Eye (tissue), 1 donor: Measurements from ENCODE around the gene UBA52.
"Not testable (repeated sequence)": the region's sequence is repeated elsewhere in the genome, so short reads cannot be mapped to it uniquely, and the experiment has no call there.

ENCODE experiments used
- DNase-seq: peaks from one replicate; pipeline ENCODE4 v3.0.0-alpha.2; 2015

The UBA52 gene

DNA sequence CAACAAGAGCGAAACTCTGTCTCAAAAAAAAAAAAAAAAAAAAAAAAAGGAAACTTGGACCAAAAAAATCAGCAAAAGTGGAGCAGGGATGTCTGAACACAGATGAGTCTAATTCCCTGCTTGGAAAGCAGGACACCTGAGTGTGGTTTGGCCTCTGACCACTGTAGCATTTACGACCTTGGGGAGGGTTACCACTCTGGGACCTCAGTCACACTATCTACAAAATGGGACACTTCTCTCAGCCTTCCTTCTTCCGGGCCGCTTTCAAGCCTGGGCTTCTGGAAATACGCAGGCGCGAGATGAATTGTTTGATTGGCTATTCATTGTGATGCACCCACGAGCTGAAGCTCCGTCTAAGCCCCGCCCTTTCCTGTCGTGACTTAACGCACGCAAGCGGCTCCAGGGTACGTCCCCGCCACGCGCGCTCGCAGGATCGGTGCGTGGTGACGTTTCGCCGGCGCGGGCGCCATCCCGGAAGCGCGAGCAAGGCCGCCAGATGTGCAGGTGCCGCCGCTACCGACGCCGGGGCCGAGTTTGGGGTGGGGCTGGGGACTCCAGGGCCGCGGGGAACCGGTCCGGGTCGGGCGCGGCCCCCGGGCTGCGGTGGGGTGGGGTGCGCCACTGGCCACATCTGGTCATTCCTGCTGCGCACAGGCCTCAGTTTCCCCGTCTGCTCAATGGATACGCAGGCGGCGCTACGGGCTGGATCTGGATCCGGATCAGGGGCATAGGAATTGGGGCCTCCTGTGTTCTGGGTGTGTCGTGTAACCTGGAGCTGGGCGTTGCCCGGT lies 14.1 kb upstream of the UBA52 start, which contains the start of gene KXD1:
Gene KXD1 (plus strand): TSS at position 460 of the 791 bp plus-strand sequence. CDS start 4,187 bp downstream, outside the sequence.
- DNase-seq, result peak; percentile 98

DNA sequence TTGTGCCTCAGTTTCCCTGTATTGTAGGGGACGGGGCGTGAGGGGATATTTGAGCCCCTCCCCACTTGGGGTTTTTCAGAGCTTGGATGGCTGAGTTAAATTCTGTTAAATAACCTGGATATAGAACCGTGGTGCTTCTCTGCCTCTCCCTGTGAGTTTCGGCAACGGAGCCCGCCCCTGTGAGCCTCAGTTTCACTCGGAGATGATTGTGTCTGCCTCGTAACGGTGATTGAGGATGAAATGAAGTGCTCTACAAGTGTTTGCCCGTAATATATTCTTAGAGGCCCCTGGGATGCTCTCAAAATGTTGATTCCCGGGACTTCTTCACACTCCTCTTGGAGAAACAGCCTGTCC lies 13.5 kb upstream of the UBA52 start:
- DNase-seq, result no peak

DNA sequence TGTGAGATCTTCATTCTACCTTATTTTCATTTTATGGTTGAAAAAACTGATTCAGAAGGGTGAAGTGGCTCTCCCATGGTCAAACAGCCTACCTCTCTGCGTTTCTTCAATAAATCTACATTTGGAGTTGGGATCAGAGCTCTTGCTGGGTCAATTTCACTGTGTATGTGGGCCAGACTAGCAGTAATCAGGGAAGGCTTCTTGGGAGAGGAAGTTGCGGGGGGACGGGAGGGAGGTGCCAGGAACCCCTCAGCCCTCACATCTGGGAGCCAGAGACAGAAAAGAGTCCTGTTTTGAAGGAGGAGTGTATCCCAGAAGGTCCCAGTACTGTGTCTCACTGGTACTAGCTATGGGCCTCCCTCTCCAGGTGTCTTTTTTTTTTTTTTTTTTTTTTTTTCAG lies 13.1 kb upstream of the UBA52 start:
- DNase-seq, result no peak

DNA sequence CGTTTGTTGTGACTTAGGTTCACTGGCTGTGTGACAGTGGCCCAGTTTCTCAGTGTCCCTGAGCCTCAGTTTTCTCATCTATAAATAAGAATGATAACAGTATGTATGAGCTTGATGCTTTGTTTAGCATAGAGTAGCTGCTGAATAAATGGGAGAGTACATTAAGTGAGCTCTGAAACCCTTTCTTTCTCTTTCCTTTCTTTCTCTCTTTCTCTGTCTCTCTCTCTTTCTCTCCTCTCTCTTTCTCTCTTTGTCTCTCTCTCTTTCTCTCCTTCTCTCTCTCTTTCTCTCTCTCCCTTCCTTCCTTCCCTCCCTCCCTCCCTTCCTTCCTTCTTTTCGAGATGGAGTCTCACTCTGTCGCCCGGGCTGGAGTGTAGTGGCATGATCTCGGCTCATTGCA lies 12.0 kb upstream of the UBA52 start:
- no peak for DNase-seq

DNA sequence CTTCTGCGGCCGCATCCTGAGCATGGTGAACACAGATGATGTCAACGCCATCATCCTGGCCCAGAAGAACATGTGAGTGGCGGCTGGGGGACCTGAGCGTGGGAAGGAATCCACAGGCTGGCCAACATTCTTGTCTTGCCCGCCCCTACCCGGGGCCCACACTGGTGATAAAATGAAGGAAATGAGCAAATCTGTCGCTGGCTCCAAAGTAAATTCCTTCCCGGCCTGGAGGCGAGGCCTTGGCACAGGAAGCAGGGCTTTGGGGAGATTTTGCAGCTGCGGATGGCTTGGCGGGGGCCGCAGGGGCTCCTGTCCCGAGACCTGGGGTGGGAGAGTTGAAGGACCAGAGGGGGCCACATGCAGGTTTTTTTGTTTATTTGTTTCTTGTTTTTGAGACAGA lies 9.6 kb upstream of the UBA52 start:
- DNase-seq, result no peak

DNA sequence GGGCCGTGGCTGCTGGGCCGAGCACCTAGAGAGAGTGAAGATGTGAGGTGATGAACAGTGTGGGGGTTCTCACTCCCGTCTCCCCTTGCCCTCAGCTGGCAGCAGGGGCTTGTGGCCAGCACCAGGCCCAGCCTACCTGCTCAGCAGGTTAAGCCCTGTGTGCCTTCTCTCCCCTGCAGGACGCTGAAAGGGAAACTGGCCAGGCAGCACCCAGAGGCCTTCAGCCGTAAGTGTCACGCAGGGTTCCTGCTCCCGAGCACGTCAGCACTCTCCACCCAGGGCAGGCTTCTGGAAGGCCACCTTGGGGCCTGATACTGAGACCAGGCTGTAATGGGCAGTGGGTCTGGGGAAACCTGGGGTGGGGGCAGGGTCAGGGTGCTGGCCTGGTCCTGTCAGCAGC lies 4.7 kb upstream of the UBA52 start:
- no peak for DNase-seq

DNA sequence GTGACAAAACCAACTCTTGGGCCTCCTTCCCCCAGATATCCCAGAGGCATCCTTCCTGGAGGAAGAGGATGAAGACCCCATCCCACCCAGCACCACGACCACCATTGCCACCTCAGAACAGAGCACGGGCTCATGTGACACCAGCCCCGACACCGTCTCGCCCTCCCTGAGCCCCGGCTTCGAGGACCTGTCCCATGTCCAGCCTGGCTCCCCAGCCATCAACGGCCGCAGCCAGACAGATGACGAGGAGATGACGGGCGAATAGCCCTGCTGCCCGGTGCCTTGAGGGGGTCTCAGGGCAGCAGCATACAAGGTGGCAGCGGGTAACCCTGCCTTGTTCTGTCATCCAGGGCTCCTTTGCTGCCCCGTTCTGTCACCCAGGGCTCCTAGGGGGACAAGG lies 3.3 kb upstream of the UBA52 start:
- no peak for DNase-seq

DNA sequence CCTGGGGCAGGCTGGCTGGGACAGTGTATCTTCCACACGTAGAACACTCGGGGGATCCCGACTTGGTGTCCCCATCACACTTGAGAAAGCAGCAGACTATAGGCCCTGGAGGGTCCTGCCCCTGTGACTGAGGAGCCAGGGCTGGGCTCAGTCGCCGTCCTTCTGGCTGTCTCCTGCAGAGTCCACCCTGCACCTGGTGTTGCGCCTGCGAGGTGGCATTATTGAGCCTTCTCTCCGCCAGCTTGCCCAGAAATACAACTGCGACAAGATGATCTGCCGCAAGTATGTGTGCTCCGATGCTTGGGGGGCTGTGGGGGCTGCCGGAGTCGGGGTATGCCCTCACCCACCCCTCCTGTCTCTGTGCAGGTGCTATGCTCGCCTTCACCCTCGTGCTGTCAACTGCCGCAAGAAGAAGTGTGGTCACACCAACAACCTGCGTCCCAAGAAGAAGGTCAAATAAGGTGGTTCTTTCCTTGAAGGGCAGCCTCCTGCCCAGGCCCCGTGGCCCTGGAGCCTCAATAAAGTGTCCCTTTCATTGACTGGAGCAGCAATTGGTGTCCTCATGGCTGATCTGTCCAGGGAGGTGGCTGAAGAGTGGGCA lies 3.1 kb downstream of the UBA52 start:
- DNase-seq, result no peak

DNA sequence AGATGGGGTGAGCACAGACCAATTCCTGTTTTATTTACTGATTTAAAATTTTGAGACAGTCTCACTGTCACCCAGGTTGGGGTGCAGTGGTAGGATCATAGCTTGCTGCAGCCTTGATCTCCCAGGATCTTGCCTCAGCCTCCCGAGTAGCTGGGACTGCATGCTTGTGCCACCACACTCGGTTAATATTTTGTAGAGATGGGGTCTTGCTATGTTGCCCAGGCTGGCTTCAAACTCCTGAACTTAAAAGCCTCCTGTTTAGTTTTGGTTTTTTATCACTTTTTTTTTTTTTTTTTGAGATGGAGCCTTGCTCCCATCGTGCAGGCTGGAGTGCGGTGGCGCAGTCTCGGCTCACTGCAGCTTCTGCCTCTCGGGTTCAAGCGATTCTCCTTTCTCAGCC lies 4.7 kb downstream of the UBA52 start:
- no peak for DNase-seq

DNA sequence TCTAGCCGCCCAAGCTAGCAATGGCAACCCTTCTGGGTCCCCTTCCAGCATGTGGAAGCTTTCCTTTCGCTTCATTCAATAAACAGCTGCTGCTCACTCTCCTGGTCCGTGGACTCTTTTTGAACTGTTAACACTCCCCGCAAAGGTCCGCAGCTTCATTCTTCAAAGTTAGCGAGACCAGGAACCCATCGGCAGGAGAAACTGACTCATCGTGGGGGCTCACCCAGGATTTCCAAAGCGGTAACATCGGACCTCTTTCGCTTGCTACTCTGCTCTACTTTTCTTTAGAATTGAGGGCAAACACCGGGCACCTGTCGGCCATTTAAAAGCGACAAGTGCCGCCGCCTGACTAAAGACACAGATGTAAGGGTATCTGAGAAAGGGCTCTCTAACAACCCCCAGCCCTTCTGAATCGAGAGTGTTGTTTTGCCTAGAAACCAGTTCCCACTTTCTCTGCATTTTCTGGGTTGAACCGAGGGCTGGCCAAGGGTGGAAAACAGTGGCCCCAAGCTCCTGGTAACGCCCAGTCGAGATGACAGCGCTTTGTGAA lies 5.8 kb downstream of the UBA52 start:
- DNase-seq, result no peak

DNA sequence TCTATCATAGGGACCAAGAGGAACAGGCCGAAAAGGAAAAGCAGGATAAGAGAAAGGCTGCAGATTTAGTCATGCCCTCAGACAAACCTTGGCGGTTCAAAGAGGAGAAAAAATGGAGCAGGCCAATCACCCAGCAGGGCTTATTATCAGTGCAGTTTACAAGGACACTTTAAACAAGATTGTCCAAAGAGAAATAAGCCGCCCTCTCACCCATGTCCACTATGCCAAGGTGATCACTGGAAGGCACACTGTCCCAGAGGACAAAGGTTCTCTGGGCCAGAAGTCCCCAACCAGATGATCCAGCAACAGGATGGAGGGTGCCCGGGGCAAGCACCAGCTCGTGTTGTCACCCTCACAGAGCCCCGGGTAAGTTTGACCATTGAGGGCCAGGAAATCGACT lies 8.7 kb downstream of the UBA52 start:
- no peak for DNase-seq

DNA sequence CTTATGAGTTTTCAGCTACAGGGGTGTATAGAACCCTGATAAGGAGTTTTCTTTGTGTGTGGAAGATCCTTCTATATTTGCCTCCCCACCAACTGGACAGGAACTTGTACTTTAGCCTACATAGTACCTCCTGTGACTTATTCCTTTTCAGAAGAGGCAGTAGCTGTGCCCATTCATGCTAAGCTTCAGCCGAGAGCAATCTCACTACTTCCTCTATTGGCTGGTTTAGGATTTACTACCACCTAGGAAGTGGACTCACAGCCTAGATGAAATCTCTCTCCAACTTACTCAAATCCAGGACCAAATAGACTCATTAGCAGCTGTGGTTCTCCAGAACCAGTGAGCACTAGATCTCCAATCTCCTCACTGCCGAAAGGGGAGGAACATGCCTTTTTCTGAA lies 14.6 kb downstream of the UBA52 start:
- no peak for DNase-seq

DNA sequence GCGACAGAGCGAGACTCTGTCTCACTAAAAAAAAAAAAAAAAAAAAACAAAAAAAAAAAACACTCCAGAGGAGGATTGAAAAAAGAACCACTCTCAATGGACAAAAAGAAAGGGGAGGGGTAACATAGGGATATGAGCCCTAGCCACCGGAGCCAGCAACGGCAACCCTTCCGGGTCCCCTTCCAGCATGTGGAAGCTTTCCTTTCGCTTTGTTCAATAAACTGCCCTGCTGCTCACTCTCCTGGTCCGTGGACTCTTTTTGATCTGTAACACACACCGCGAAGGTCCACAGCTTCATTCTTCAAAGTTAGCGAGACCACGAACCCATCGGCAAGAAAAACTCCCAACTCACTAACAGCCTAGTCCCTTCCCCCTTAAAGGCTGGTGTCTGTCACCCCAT lies 15.9 kb downstream of the UBA52 start:
- no peak for DNase-seq

DNA sequence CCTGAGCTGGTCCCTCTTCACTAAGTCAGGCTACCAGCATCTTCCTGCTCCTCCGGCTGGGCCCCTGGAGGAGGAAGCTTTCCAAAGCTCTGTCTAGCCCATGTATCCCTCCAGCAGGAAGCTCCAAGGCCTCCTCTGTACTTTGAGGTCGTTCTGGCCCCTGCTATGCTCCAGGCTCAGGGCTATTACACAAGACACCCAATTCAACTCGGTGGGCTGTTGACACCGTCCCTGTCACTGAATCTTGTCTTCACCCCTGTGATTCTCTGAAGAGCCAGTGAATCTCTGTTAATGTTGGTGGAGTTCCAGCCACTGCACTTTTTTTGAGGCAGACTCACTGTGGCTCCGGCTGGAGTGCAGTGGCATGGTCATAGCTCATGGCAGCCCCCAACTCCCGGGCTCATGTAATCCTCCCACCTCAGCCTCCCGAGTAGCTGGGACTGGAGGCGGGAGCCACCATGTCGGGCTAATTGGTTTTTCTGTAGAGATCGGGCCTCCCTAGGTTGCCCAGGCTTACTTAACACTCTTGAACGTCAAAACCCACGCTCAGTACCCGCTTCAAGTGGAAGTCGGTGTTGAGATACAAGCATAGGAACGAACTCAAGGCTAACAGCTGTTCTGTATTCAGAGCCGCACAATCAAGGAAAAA lies 16.4 kb downstream of the UBA52 start:
- no peak for DNase-seq

DNA sequence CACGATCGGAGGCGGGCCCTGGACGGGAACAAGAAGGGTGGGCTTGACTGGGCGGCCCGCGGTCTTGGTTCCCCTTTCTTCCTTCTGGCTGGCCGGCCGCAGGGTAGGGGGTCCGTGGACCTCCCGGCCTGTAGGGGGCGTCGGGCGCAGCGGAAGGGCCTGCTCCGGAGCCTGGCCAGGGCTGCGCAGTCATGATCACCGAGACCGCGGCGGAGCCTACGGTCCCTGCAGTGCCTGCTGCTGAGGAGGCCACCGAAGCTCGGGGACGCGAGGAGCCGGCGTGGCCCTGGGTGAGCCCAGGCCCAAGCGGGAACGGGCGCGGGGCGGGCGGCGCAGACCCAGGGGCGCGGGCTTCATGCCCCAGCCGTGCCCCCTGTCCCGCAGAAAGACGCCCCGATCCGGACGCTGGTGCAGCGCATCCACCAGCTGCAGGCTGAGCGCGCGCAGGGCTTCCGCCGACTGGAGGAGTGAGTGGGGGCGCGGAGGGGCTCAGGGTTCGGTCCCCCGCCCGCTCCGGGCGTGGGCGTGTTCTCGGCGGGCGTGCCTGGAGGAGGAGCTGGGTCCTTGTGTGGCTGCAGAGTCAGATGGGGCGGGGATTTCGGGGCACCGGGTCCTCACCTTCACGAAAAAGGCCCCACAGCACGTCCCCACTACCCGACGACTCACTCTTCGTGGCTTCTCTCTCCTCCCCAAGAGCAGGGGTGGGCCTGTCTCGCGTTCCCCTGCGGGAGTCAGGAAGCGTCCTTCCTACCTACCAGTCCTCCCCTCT lies 17.1 kb downstream of the UBA52 start, which contains the start of gene REX1BD:
Gene REX1BD (plus strand): TSS at position 188 of the 769 bp plus-strand sequence. CDS start 4 bp downstream, at position 192.
- peak; percentile 94 for DNase-seq

DNA sequence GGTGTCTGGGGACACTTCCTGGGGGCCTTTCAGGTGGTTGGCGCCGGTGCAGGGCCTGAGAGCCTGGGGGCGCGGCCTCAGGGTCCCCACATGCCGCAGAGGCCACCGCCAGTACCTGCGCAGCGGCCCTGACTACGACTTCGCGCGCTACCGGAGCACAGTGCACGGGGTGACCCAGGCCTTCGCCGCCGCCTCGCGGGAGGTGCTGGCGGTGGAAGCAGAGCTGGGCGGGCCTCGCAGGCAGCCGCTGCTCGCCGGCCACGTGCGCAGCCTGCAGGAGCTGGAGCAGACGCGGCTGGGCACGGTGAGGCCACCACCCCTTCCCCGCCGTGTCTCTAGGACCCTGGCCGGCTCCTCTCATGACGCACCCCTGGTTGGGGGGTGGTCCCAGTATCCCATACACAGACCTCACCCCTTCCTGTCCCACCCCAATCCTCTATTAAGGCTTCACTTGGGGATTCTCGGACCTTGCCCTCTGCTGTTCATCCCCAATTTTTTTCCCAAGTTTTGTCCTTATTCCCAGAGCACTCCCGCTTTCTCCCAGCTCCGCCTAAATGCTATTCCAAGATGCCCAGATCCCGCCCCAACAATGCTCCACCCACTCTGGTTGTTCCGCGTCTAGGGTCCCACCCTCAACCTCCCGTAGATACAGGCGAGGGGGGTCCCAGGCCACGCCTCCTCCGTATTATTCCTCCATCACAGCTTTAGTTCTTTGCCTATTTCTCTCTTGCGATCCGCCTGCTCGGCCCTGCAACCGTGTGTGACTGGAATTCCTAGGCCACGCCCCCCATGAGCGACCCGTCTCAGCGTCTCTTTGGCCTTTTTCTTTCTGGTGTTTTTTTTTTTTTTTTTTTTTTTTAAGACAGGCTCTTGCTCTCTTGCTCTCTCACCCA lies 18.0 kb downstream of the UBA52 start:
- DNase-seq, result peak; percentile 89

DNA sequence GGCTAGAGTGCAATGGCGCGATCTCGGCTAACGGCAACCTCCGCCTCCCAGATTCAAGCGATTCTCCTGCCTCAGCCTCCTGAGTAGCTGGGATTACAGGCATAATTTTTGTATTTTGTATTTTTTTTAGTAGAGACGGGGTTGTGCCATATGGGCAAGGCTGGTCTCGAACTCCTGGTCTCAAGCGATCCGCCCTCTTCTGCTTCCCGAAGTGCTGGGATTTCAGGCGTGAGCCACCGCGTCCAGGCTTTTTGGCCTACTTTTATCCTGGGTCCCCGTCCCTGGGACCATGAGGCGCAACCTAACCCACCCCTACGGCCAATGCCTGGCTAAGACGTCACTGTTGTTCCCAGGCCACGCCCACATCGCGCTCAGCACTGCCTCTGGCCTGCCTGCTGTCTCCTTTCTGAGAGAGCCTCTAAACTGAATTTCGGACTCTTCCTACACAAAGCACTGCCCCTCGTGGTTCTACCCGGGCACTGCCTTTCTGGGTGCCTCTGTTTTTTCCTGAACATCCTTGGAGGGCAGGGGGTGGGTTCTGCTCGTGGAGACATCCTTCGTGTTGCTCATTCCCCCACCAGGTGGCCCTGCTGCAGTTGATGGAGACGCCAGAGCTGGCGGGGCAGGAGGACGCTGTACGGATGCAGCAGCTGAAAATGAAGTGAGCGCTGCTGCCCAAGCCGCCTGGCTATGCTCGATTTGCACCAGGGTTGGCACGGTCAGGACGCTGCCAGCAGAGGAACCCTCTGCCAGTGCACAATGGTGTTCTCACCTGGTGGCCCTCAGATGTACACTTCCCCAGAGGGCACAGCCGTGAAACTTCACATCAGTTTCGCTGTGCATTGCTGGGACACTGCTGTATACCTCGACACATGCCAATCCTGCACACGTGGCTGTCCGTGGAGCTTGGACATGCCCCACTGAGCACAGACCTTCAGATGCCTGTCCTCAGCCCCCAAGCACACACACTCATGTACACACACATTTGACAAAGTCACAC lies 18.9 kb downstream of the UBA52 start:
- DNase-seq, result peak; percentile 97

DNA sequence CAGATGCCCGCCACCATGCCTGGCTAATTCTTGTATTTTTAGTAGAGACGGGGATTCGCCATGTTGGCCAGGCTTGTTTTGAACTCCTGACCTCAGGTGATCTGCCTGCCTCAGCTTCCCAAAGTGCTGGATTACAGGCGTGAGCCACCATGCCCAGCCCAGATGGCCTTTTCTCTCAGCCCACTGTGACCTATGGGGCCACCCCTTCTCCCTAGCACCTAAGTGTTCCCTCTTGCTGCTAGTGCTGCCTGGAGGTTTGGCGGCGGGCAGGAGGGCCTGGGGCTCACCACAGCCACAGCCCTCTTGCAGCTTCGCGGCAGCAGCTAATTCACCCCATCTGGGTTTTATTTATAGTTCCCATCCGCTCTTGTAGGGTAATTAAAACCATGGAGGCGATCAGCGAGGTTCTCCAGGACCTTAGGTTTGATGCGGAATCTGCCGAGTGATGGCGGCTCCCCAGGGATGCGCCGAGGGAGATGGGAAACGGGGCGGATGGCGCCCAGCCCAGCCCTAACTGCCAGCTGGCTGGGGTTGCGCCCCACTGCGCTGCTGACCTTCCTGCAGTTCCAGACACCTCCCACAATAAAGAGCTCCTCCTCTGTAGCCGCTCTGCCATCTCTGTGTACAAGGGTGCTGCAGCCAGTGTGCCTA lies 20.2 kb downstream of the UBA52 start:
- DNase-seq, result peak; percentile 48

DNA sequence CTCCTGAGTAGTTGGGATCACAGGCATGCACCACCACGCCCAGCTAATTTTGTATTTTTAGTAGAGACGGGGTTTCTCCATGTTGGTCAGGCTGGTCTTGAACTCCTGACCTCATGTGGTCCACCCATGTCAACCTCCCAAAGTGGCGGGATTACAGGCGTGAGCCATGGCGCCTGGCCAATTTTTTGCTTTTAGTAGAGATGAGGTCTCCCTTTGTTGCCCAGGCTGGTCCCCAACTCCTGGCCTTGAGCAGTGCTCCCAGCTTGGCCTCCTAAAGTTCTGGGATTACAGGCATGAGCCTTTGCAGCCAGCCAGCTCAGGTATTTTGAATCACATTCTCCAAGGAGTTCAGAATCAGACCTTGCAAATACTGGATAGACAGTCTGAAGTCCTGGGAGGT lies 21.1 kb downstream of the UBA52 start:
- DNase-seq, result not testable (repeated sequence)
